Breast epithelium (tissue), 3 donors: ENCODE data around the gene KNSTRN.

ENCODE experiments used
- CTCF ChIP-seq, 3 donors: fragments of 450-650 bp; IDR thresholded peaks; one replicate each; pipeline ENCODE4 v1.5.1; 2016 to 2017; ENCODE audit warnings: antibody characterized with exemption in 3 of 3, mild to moderate bottlenecking in 3 of 3, moderate library complexity in 3 of 3
- POLR2A ChIP-seq: fragments of 450-650 bp; IDR thresholded peaks from one replicate; pipeline ENCODE4 v1.6.1; 2016; ENCODE audit warnings: antibody characterized with exemption, mild to moderate bottlenecking, moderate library complexity

- TF ChIP-seq CTCF (IDR thresholded peaks at IDR 0.05) = no peak
- TF ChIP-seq POLR2A = no peak
Measured at GRCh38 chr15:40345225-40345866, 37.2 kb upstream of the KNSTRN start.
